ENCODE data around the gene ZNF622.

GRCh38 chr5:16489322-16489791, 23.8 kb upstream of the ZNF622 start:
- TF ChIP-seq POLR2A (IDR thresholded peaks at IDR 0.05; ENCODE audit: low read length) (no peak), GATA1 (IDR thresholded peaks at IDR 0.05; ENCODE audit: low read depth, low read length) (no peak)
